GM21825 (cell line): ENCODE measurements around the gene SYNGR3.

Source experiments
- ATAC-seq: cut with Tn5 transposase; IDR thresholded peaks from one replicate; pipeline ENCODE4 v1.9.1; 2021; ENCODE audit warnings: mild to moderate bottlenecking, moderate library complexity; ENCODE audit not compliant: unreplicated experiment

The SYNGR3 gene

DNA sequence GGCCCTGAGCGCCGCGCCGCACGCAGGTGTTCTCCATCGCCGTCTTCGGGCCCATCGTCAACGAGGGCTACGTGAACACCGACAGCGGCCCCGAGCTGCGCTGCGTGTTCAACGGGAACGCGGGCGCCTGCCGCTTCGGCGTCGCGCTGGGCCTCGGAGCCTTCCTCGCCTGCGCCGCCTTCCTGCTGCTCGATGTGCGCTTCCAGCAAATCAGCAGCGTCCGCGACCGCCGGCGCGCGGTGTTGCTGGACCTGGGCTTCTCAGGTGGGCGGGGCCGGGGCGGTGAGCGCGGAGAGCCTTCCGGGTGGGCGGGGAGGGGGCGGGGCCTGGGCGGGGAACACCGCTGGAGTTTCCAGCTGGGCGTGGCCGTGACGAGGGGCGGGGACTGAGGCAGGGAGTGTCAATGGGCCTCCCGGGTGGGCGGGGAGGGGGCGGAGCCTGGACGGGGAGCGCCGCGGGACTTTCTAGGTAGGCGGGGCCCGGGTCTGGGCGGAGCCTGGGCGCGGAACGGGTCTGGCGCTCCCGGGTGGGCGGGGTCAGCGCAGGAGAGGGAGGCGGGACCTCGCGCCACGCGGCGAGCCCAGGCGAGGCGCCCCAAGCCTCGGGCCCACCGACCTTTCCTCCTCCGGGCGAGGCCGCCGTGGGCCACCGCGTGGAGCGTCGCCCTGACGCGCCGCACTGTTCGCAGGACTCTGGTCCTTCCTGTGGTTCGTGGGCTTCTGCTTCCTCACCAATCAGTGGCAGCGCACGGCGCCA lies 2.4 kb downstream of the SYNGR3 start:
- peak; percentile 40 for ATAC-seq

DNA sequence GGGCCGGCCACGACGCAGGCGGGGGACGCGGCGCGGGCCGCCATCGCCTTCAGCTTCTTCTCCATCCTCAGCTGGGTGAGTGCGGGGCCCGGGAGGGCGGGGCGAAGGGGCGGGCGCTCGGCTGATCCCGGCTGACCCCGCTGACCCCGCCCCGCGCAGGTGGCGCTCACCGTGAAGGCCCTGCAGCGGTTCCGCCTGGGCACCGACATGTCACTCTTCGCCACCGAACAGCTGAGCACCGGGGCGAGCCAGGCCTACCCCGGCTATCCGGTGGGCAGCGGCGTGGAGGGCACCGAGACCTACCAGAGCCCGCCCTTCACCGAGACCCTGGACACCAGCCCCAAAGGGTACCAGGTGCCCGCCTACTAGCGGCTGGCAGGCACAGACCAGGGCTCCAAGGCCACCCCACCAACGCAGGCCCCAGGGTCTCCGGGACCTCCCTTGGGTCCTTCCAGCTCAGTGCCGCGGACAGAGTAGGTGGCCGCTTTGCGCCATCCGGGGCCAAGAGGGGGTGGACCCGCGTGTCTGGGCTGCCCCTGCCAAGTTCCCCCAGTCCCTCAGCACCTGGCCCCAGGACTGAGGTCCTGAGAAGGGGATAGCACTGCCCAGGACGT lies 3.0 kb downstream of the SYNGR3 start:
- ATAC-seq: no peak

DNA sequence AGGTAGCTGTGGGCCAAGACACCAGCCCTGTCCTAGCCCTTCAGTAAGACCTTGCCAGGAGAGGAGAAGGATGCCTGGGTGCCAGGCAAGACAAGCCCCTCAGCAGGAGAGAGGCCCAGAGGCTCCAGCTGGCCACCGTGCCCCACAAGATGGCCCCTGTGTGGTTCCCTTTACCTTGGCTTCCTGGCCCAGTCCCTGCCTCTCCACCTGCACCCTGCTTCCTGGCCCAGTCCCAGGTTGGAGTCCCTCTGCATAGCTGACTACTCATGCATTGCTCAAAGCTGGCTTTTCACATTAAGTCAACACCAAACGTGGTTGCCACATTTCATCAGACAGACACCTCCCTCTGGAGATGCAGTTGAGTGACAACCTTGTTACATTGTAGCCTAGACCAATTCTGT lies 4.0 kb downstream of the SYNGR3 start:
- no peak for ATAC-seq

DNA sequence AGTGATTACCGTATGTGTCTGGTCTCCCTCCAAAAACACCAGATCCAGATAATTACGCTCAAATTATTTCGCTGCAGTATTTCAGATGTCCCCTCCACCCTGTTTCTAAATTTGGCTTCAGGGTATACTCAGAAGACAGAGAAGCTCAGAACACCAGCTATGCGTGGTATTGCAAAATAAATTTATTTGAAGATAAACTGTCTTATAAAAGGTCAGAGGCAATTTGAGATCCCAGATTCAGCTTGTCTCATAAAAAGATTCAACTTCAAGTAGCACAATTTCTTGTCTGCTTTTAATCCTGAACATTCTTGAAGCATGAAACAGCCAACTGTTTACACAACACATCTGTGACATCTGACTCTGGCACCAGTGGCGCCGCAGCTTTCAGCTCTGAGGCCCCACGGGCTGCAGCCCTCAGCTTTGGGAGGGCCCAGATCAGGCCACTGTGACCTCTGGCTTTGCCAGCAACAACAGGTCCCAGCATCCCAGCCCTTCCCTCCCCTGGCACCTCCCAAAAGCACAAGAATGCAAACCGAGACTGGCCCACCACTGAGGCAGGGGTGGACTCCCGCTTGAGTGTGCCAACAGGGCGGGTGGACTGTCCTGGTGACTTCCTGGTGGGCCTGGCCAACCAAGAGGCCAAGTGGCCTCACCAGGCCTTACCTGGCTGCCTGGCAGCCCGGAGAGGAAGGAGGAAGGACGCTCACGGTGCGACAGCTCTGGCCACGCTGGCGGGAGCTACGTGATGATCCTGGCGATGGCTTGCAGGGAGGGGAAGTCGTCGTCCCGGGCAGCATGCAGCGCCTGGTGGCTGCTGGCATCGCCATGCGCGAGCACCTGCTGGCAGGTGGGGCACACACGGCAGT lies 8.0 kb downstream of the SYNGR3 start:
- no peak for ATAC-seq

DNA sequence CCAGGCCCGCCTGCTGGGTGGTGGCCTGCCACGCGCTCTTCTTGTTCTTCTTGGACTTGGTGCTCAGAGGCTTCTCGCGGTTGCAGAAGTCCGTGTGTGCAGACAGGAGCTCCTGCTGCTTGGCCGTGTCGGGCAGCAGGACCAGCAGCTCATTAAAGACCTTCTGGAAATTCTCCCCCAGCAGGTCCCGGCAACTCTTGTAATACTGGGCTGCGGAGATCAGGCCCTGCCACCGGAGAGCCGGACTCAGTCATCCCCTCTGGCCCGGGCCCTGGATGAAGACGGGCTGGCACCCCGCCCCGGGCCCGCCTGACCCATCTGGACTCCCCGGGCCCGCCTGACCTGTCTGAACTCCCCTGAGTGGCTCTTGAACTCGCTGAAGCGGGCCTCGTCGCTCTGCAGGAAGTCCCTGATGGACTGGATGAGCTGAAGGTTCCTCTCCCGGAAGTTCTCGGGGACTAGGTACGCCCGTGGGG lies 8.6 kb downstream of the SYNGR3 start:
- no peak for ATAC-seq

DNA sequence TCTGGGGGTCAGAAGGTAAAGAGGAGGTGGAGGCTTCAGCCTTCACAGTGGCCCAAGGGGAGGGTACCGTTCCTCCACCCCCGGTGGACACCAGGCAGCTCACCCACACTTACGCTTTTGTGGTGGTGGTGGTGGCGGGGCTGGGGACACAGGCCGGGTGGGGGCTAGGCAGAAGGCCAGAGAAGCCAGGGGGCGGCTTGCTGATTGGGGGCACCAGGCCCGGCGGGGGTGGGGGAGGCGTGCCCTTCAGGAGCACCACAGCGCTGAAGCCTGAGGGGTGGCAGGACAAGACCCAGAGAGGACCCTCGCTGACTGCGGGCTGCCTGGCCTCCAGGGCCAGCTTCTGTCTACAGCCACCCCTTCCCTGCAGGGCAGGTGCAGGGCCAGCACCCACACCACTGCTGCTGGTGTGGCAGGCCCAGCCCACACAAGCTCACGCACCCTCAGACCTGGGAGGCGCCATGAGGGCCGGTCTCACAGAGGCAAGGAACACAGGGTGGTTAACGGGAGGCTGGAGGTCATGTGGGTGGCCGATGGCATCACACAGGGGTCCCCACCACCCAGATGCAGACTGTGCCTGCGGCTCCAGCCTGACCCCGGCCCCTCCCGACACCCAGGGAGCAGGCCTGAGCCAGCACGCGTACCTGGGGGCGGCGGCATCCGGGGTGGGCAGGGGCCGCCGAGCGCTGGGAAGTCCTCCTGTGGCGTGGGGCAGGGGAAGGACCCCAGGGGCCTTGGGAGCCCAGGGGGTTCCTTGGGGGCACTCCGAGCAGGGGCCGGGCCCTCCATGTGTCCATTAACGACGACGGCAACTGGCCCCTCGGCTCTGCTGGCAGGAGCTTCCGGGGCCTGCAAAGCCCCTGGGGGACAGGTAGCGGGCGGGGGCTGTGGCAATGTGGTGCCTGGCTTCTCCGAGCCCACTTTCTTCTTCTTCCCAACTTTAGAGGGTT lies 9.4 kb downstream of the SYNGR3 start:
- no peak for ATAC-seq

DNA sequence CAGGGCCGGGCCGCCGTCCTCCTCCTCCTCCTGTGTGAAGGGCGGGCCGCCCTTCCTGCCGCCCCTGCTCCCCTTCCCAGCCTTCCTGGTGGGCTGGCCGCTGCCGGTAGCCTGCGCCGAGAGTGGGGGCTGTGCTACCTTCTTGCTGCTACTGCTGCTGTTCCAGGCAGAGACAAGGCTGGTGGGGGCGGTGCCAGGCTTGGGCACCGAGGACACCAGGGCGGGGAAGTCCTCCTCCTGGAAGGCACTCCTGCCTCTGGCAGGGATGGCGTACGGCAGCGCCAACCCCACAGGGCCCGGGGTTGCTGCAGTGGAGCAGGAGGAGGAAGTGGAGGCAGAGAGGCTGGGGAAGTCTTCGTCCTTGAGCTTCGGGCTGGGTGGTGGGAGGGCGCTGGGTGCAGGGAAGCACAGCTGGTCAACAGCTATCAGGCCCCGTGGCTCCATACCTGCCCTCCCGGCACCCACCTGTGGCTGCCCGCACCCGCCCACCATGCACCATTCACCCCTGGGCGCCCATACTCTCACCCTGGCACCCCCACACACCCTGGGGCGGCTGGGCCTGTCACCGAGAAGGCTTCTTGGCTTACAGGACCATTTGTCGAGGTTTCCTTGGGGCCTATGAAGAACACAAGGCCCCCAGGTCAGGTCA lies 10.2 kb downstream of the SYNGR3 start:
- no peak for ATAC-seq

DNA sequence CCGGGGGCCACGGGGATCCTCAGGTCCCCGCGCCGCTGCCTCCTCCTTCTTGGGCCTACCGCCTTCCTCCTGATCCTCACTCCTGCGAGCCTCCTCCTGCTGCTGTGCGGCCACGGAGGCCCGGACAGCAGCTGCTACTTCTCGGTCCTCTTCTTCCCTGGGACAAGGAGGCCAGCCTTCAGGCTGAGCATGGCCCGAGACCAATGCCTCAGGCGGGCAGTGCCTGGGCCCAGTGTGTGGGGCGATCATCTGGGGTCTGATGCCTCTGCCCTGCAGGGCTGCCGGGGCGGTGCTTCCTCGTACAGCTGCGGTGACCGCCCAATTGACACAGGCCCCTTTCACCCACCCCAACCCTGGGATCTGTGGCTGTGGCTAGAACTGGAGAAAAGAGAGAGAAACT lies 11.3 kb downstream of the SYNGR3 start:
- ATAC-seq: no peak

DNA sequence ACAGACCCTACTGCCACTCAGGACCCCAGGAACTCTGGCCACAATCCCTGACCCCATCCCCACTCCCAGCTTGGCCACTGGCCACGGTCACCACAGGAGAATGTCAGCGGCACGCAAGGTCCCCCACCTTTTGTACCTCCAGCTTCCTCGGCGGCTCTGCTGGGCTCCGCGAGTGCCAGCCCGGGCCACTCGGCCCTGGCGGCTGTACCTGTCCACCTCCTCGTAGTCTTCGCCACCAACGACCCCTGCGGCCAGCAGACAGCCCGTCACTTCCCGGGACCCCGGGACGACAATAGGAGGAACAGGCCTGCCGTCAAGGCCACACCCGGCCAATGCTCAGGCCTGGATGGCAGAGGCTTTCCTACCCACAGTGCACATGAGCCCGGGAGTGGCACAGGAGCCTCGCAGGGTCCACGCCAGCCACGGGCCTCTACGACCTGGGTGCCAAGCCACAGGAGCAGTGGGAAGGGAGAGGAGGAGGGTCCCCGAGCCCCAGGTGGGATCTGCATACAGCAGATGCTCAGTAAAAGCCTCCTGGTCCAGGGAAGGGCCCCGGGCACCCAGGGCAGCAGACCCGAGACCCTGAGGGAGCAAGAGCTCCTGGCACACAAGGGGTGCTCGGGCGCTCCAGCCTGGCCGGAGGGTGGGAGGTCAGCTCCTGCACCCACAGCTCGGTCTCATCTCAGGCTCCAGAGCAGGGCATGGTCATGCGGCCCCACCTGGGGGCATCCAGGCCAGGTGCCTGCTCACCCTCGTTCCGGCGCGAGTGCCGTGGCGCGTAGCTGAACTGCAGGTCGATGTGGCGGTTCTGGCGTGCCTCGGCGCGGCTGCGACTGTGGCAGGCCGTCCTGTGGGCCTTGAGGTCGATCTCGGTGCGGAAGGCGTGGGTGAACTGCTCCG lies 11.9 kb downstream of the SYNGR3 start:
- no peak for ATAC-seq

DNA sequence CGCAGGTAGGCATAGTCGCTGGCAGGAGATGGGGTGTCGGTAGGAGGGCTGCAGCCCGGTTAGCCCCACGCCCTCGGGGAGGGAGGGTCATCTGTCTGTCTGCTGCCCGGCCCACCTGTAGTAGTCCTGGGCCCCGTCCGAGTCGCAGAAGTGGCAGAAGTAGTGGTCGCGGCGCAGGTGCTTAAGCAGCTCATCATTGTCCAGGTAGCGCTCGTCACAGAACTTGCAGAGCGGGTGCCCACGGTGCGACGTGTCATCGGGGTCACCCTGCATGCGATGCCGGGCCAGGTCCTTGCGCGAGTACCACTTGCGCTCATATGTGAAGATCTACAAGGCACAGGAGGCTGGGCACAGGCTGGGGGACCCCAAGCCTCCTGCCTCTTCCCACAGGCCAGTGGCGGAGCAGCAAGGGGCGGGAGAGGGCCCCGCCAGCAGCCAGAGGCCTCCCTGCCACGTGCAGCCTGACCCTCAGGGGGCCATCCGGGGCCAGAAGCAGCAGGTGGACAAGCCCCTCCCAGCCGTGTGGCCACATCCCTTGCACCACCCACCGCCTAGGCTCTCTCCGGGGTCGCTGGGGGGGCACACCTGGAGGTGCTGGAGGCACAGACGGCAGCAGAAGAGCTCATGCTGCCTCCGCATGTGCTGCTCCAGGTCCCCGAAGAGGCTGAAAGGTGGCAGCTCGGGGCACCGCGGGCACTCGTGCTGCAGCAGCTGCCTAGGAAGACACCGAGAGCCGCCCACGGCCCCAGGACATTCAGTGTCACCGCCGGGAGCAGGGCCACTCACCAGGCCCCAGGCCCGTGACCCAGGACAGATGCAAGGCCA lies 12.8 kb downstream of the SYNGR3 start:
- ATAC-seq: no peak

DNA sequence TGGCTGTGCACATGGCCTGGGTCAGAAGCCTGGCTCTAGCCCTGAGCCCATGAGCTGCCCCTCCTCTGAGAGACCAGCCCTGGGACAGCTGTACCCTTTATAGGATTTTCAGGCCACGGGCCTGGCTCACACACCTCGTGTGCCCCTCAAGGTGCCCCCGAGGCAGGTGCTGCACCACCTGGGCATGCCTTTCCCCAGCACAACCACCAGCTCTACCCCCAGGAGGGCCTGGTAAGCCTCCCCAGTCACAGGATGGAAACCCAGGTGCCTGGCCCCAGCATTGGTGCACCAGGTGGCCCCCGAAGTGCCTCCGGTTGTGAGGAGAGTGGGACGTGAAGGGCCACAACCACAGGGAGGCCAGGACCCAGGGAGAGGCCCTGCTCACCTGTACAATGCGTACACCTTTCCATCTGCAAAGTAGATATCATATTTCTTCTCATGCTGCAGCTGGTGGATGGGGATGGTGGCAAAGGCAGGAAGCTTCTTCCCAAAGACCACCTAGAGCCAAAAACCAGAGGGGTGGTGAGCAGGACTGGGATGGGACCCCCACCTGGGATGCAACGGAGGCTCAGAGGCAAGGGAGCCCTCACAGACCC lies 13.6 kb downstream of the SYNGR3 start:
- ATAC-seq: no peak

DNA sequence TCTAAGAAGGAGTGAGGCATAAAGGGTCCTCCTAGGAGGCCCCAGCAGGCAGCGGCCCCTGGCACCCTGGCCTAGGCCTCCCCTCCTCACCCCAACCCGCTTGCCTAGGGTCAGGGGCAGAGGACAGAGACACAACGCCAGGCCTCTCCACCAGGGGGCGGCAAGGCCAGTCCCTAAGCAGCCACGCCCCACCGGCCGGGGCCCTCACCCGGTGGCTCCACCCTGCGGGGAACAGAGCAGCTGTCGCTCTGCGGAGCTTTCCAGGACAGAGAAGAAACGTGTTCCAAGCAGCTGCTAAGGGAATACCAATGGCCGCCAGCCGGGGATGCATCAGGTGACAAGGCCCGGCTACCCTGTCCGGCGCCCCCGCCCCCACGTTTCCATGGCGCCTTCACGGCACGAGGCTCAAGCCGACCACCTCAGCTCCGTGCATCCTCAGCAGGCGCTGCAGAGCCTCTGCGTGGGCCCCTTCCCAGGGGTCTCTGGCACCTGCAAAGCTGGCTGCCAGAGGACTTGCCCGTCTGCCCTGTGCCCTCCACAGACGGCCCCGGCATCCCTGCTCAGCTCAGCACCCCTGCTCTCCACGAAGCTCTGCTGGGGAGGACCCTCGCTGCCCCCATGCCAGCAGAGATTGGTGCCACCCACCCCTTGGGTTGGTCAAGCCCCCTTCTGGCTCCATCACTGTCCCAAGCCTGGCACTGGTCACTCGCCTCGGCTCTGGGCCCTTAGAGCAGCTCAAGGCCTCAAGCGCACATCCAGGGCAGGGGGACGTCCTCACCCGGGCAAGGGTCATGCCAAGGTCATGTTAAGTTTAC lies 14.3 kb downstream of the SYNGR3 start:
- ATAC-seq: peak; percentile 60

DNA sequence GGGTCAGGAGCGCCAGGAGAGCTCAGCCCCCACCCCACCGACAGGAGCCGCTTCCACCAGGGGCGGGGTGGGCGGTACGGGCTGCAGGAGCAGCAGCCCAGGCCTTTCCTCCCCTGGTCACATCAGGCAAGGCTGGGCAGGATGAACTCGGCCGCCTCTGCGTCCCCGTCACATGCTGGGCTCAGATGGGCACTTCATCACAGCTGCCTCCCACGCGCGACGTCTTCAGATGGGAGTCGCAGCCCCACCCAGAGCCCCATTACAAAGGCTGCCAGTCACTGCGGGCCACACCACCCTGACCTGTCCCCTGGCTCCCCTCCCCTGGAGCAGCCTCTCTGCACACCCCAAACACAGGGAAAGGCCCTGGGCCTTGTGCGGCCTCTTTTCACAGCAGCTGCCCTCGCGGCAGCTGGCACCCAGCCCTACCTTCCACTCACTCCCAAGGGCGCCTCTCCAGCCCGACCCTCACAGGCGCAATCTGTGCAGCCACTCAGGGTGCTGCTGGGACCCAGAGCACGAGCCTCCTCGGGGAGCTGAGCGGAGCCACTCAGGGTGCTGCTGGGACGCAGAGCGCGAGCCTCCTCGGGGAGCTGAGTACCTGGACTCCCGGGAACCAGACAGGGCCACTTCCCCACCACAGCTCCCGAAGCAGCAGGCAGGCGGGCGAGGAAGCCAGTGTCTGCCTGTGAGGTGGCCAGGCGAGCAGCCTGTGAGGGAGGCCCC lies 15.2 kb downstream of the SYNGR3 start:
- no peak for ATAC-seq

DNA sequence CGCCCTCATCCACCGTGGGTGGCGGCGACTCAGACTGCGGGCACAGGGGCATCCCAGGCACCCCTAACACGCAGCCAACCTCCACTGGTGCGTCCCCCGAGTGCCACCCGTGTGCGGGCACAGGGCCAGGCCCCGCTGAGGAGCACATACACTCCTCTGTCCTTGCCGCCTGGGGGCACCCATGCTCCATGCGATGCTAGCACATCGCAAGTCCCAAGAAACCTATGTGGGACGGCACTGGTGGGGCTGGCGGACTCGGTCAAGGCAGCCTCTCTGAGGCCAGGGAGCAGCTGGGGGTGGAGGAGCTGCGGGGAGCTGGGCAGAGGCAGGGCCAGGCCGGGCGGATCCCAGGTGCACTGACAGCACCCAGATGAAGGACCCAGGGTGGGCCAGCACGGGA lies 15.9 kb downstream of the SYNGR3 start:
- ATAC-seq: no peak

DNA sequence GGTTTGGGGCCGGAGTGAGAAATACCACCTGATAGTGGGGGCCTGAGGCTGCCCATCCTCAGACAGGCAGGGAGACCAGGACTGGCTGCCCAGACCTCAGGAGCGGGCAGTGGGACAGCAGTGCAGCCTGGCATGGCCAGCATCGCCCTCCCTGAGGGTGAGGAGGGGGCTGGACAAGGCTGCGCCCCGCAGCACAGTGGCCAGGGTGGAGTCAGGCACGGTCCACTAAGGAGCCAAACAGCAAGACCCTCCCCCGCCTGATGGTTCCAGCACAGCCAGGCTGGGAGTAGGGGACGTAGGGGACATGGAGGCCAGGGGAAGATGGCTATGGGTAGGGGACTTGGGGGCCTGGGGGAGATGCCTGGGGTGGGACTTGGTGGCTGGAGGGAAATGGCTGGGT lies 16.5 kb downstream of the SYNGR3 start:
- ATAC-seq: no peak

DNA sequence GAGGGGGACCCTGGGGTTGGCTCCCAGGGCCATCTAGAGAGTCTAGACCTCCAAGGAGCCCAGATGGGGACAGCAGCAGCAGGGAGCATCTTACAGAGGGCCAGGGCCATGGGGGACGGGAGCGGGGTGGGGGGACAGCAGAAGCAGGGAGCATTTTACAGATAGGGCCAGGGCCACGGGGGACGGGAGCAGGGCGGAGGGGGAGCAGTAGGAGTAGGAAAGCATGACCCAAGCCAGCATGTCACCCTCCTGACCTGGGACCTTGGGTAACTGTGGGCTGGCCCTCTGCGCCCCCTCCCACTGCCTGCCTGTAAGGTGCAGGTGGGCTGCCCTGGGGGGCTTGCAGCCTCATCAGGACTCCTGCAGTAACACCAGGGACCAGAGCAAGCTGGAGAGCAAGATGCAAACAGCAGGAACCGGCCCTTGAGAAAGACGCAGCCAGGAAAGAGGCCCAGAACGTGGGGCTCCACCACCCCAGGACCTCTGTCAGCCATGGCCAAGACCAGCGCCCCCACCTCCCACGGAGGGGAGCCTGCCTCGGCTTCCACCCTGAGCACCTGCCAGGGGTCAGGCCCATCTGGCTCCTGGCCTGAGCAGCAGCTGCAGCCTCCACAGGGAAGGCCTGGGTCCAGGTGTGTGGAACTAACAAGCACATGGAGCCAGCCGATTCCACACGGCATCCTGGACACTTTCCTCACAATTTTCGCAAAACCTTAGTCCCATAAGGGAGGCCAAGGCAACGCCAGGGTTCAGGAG lies 17.5 kb downstream of the SYNGR3 start:
- no peak for ATAC-seq
